Measurements from ENCODE around the gene OR5K2. TPM values are rescaled to one million over a fixed set of nuclear protein-coding genes. Genes with fewer than 3 reads are reported as not detected.

The OR5K2 gene
- polyA plus RNA-seq, 1 donor from 2014 or later = not detected

DNA sequence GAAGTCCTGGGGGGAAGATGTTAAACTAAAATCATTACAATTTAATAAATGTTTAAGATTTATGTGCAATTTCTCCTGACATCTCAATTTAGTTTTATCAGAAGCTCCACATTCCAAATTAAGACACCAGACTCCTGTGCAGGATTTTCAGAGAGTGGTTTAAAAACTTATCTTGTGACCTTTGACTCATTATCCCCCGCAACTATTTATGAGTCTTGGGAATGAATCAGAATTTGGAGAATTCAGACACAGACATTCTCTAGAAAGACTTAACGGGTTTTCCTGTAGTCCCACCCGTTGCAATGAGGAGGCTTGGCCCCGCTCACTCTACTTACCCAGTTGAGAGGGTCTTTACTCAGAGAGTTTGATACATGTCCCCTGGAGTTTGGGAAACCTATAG, 7.1 kb downstream of the OR5K2 start:
- Histone ChIP-seq H3K4me3 (ENCODE audit: low read length) (no peak overlapping the region), H3K9me3 (ENCODE audit: low read length) (no peaks in the 10 kb centered on the region), H2AFZ (ENCODE audit: low read depth, low read length) (no peak overlapping the region), H4K20me1 (ENCODE audit: insufficient read depth) (no peaks in the 10 kb centered on the region), H3K27me3 (ENCODE audit: insufficient read depth, low read depth, low read length) (no peaks in the 10 kb centered on the region), H3K4me2 (ENCODE audit: low read length) (no peak overlapping the region), H3F3A (ENCODE audit: insufficient read depth, low read length, poor library complexity, severe bottlenecking) (no peaks in the 10 kb centered on the region), H3K36me3 (ENCODE audit: insufficient read depth, low read length) (no peaks in the 10 kb centered on the region), H3K27ac (ENCODE audit: low read length) (no peak overlapping the region), H3K79me2 (replicated peaks; ENCODE audit: insufficient read depth, low read length) (no peaks in the 10 kb centered on the region), H3K9ac (ENCODE audit: low read length) (no peak overlapping the region), H3K9me2 (ENCODE audit: insufficient read depth, low read length) (no peaks in the 10 kb centered on the region)
- TF ChIP-seq CTCF (IDR thresholded peaks at IDR 0.05; ENCODE audit: poor library complexity, severe bottlenecking) = no peak
- TF ChIP-seq, protein P1, sequence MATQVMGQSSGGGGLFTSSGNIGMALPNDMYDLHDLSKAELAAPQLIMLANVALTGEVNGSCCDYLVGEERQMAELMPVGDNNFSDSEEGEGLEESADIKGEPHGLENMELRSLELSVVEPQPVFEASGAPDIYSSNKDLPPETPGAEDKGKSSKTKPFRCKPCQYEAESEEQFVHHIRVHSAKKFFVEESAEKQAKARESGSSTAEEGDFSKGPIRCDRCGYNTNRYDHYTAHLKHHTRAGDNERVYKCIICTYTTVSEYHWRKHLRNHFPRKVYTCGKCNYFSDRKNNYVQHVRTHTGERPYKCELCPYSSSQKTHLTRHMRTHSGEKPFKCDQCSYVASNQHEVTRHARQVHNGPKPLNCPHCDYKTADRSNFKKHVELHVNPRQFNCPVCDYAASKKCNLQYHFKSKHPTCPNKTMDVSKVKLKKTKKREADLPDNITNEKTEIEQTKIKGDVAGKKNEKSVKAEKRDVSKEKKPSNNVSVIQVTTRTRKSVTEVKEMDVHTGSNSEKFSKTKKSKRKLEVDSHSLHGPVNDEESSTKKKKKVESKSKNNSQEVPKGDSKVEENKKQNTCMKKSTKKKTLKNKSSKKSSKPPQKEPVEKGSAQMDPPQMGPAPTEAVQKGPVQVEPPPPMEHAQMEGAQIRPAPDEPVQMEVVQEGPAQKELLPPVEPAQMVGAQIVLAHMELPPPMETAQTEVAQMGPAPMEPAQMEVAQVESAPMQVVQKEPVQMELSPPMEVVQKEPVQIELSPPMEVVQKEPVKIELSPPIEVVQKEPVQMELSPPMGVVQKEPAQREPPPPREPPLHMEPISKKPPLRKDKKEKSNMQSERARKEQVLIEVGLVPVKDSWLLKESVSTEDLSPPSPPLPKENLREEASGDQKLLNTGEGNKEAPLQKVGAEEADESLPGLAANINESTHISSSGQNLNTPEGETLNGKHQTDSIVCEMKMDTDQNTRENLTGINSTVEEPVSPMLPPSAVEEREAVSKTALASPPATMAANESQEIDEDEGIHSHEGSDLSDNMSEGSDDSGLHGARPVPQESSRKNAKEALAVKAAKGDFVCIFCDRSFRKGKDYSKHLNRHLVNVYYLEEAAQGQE (IDR thresholded peaks at IDR 0.05; ENCODE audit: borderline replicate concordance) = no peak
- no peak for TF ChIP-seq TAF1 (IDR thresholded peaks at IDR 0.05; ENCODE audit: low read depth)
- TF ChIP-seq EP300 (conservative IDR thresholded peaks at IDR 0.05; ENCODE audit: poor library complexity, severe bottlenecking) = no peak
- no peak for TF ChIP-seq SMC3 (conservative IDR thresholded peaks at IDR 0.05; ENCODE audit: poor library complexity)
- TF ChIP-seq MXI1 (conservative IDR thresholded peaks at IDR 0.05; ENCODE audit: poor library complexity, severe bottlenecking) = no peak

- Histone ChIP-seq H3K4me3 (ENCODE audit: low read length) (no peak overlapping the region), H3K9ac (ENCODE audit: low read length) (no peak overlapping the region), H2AFZ (ENCODE audit: low read depth, low read length) (no peak overlapping the region), H3K79me2 (replicated peaks; ENCODE audit: insufficient read depth, low read length) (no peaks in the 10 kb centered on the region), H3K4me2 (ENCODE audit: low read length) (no peak overlapping the region), H3K27me3 (ENCODE audit: insufficient read depth, low read depth, low read length) (no peaks in the 10 kb centered on the region), H3K9me3 (ENCODE audit: low read length) (no peaks in the 10 kb centered on the region), H3F3A (ENCODE audit: insufficient read depth, low read length, poor library complexity, severe bottlenecking) (no peaks in the 10 kb centered on the region), H4K20me1 (ENCODE audit: insufficient read depth) (no peaks in the 10 kb centered on the region), H3K27ac (ENCODE audit: low read length) (no peak overlapping the region), H3K9me2 (ENCODE audit: insufficient read depth, low read length) (no peaks in the 10 kb centered on the region), H3K36me3 (ENCODE audit: insufficient read depth, low read length) (no peaks in the 10 kb centered on the region)
- no peak for TF ChIP-seq MXI1 (conservative IDR thresholded peaks at IDR 0.05; ENCODE audit: poor library complexity, severe bottlenecking)
- TF ChIP-seq SMC3 (conservative IDR thresholded peaks at IDR 0.05; ENCODE audit: poor library complexity) = no peak
- TF ChIP-seq, protein P1 (IDR thresholded peaks at IDR 0.05; ENCODE audit: borderline replicate concordance) = no peak
- TF ChIP-seq EP300 (conservative IDR thresholded peaks at IDR 0.05; ENCODE audit: poor library complexity, severe bottlenecking) = no peak
- no peak for TF ChIP-seq RAD21 (conservative IDR thresholded peaks at IDR 0.05)
- no peak for TF ChIP-seq EZH2 (IDR thresholded peaks at IDR 0.05; ENCODE audit: borderline replicate concordance, insufficient read depth, low read length, poor library complexity, severe bottlenecking)
- TF ChIP-seq POLR2AphosphoS5 (IDR thresholded peaks at IDR 0.05) = no peak
- no peak for TF ChIP-seq TAF1 (IDR thresholded peaks at IDR 0.05; ENCODE audit: low read depth)
- no peak for TF ChIP-seq CTCF (IDR thresholded peaks at IDR 0.05; ENCODE audit: poor library complexity, severe bottlenecking)
Observed at GRCh38 chr3:98508582-98508981, 11.1 kb downstream of the OR5K2 start.
